Measurements from ENCODE around the gene ATP10B.

GRCh38 chr5:160555971-160556631 lies 295.9 kb downstream of the ATP10B start:
- TF ChIP-seq, protein P1, sequence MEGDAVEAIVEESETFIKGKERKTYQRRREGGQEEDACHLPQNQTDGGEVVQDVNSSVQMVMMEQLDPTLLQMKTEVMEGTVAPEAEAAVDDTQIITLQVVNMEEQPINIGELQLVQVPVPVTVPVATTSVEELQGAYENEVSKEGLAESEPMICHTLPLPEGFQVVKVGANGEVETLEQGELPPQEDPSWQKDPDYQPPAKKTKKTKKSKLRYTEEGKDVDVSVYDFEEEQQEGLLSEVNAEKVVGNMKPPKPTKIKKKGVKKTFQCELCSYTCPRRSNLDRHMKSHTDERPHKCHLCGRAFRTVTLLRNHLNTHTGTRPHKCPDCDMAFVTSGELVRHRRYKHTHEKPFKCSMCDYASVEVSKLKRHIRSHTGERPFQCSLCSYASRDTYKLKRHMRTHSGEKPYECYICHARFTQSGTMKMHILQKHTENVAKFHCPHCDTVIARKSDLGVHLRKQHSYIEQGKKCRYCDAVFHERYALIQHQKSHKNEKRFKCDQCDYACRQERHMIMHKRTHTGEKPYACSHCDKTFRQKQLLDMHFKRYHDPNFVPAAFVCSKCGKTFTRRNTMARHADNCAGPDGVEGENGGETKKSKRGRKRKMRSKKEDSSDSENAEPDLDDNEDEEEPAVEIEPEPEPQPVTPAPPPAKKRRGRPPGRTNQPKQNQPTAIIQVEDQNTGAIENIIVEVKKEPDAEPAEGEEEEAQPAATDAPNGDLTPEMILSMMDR (IDR thresholded peaks at IDR 0.05; ENCODE audit: poor library complexity), result no peak
- TF ChIP-seq EZH2 (IDR thresholded peaks at IDR 0.05; ENCODE audit: borderline replicate concordance), result no peak
- no peak for TF ChIP-seq EZH2phosphoT487 (IDR thresholded peaks at IDR 0.05; ENCODE audit: low read depth, severe bottlenecking, unreplicated experiment)

Measured in hepatocyte (in vitro differentiated cells).